Astrocyte of the spinal cord (primary cell): ENCODE data around the gene ANKRD13C.

ENCODE experiments used
- DNase-seq: peaks from one replicate; pipeline ENCODE4 v3.0.0; 2011; ENCODE audit warnings: low read depth, low spot score
- H3K4me3 ChIP-seq: 2 replicates; pipeline ENCODE4 v1.5.1; 2011; ENCODE audit warnings: low read depth, mild to moderate bottlenecking, low read length, moderate library complexity
- CTCF ChIP-seq: IDR thresholded peaks from 2 replicates; pipeline ENCODE4 v1.5.1; 2012; ENCODE audit warnings: low read depth, mild to moderate bottlenecking, low read length, inconsistent platforms
- in situ Hi-C: cut with HindIII; loops from 2 replicates; pipeline ENCODE4 v1.10.0; 2017; ENCODE audit warnings: low sequenced_read_pairs

Gene ANKRD13C

GRCh38 chr1:70224954-70225353 lies 129.6 kb downstream of the ANKRD13C start:
- no peak for TF ChIP-seq CTCF
- in situ Hi-C loops: no loop called here
- DNase-seq: no peak
- H3K4me3 ChIP-seq: no peak overlapping the region

- no peak for TF ChIP-seq CTCF
- peak overlapping the region; percentile 76 for H3K4me3 ChIP-seq
- in situ Hi-C loops: no loop called here
- DNase-seq: peak; percentile 6
Measured at GRCh38 chr1:70222716-70223235, 131.7 kb downstream of the ANKRD13C start.

- in situ Hi-C loops: no loop called here
- DNase-seq: peak; percentile 95
- H3K4me3 ChIP-seq: peak within 1 kb of the TSS; percentile 76
- no peak for TF ChIP-seq CTCF
Measured at GRCh38 chr1:70221238-70222121, 133.0 kb downstream of the ANKRD13C start, which contains the start of gene SRSF11. TSS of gene SRSF11 (plus strand) at chr1:70221380. CDS start at chr1:70221637, 257 bp downstream.

GRCh38 chr1:70220517-70221237 lies 133.8 kb downstream of the ANKRD13C start:
- H3K4me3 ChIP-seq: peak overlapping the region; percentile 76
- in situ Hi-C loops: no loop called here
- TF ChIP-seq CTCF: no peak
- DNase-seq: no peak

- no peak for TF ChIP-seq CTCF
- no peak overlapping the region for H3K4me3 ChIP-seq
- DNase-seq: no peak
- in situ Hi-C loops: no loop called here
Measured at GRCh38 chr1:70220015-70220414, 134.5 kb downstream of the ANKRD13C start.

- in situ Hi-C loops: no loop called here
- H3K4me3 ChIP-seq: no peak overlapping the region
- DNase-seq: no peak
- TF ChIP-seq CTCF: no peak
Measured at GRCh38 chr1:70211541-70211940, 143.0 kb downstream of the ANKRD13C start.
